K562 (cell line): Measurements from ENCODE around the gene SMIM30. TPM values are rescaled to one million over a fixed set of nuclear protein-coding genes. Genes with fewer than 3 reads are reported as not detected.

Experiments used
- ATAC-seq: fragments of 200-7000 bp; cut with Tn5 transposase; 3 replicates; pipeline ENCODE4 v1.9.1; 2020; ENCODE audit warnings: moderate library complexity
- BruUV-seq: library from RNA; stranded (reverse); fragments of 400-500 nt; replicated peaks from 2 replicates; lab custom pipeline; 2021; lab: Mats Ljungman, UMichigan
- CTCF ChIA-PET: fragments of 300-600 bp; formaldehyde crosslinking; extraction: SDS; loops from one replicate; lab custom pipeline; 2021; ENCODE audit warnings: low intra/inter-chr PET ratio; lab: Yijun Ruan, JAX
- POLR2A ChIA-PET: fragments of 300-600, 350-650 bp; sonication (Branson Sonifier 250); formaldehyde crosslinking; extraction: SDS; loops from one replicate; lab custom pipeline; 2021; ENCODE audit warnings: antibody characterized with exemption, inconsistent platforms; lab: Yijun Ruan, JAX
- DNase-seq, 4 experiments: peaks; one replicate each; pipeline versions ENCODE4 v3.0.0 to v3.0.0-alpha.2; 2011 to 2018; ENCODE audit warnings: low spot score in 3 of 4, mixed read lengths in 3 of 4; ENCODE audit errors: extremely low read depth in 1 of 4
- FAIRE-seq: peaks from 2 replicates; lab custom pipeline; 2011; peaks lifted over from hg19 to GRCh38; lab: Jason Lieb, UNC
- H2AFZ ChIP-seq: 2 replicates; pipeline ENCODE4 v1.6.0; 2011; ENCODE audit warnings: low read depth, low read length, control low read depth, inconsistent platforms
- H3K27ac ChIP-seq: fragments of 200-600 bp; 3 replicates; pipeline ENCODE4 v1.8.0; 2011; ENCODE audit warnings: low read depth, mild to moderate bottlenecking, control low read depth, inconsistent platforms, low read length, moderate library complexity, mixed read lengths; ENCODE audit errors: extremely low read depth
- H3K27me3 ChIP-seq, 2 experiments: fragments of 300-600 bp in 1 of 2; 2 replicates in 1 of 2; 3 replicates in 1 of 2; pipeline versions ENCODE4 v1.6.0 to v1.8.0; 2011; ENCODE audit warnings: inconsistent platforms in 2 of 2, low read length in 2 of 2, mild to moderate bottlenecking in 1 of 2, mixed read lengths in 1 of 2, moderate library complexity in 1 of 2; ENCODE audit not compliant: control insufficient read depth in 2 of 2, insufficient read depth in 2 of 2
- H3K36me3 ChIP-seq: fragments of 300-600 bp; 3 replicates; pipeline ENCODE4 v1.8.0; 2011; ENCODE audit warnings: mild to moderate bottlenecking, low read length, inconsistent platforms; ENCODE audit not compliant: control insufficient read depth, insufficient read depth
- H3K4me1 ChIP-seq, 2 experiments: fragments of 200-600 bp in 1 of 2; replicated peaks in 1 of 2; 2 replicates in 1 of 2; 3 replicates in 1 of 2; pipeline versions ENCODE4 v1.5.1 to v1.8.0; 2011; ENCODE audit warnings: inconsistent platforms in 2 of 2, low read length in 2 of 2, mild to moderate bottlenecking in 1 of 2, mixed read lengths in 1 of 2, moderate library complexity in 1 of 2; ENCODE audit not compliant: control insufficient read depth in 2 of 2, insufficient read depth in 2 of 2
- H3K4me2 ChIP-seq: 2 replicates; pipeline ENCODE4 v1.6.1; 2011; ENCODE audit warnings: low read length, control low read depth, inconsistent platforms, mixed read lengths; ENCODE audit not compliant: insufficient read depth
- H3K4me3 ChIP-seq: fragments of 200-600 bp; sonication (generic), shearing (Covaris generic); 2 replicates; pipeline ENCODE4 v1.5.1; 2016; ENCODE audit warnings: control low read depth, inconsistent platforms
- H3K79me2 ChIP-seq: fragments of 200-600 bp; 3 replicates; pipeline ENCODE4 v1.8.0; 2011; ENCODE audit warnings: low read length, inconsistent platforms; ENCODE audit not compliant: control insufficient read depth, insufficient read depth
- H3K9ac ChIP-seq, 2 experiments: 2 replicates each; pipeline versions ENCODE4 v1.6.0 to v1.6.1; 2011; ENCODE audit warnings: low read depth in 2 of 2, low read length in 2 of 2, control low read depth in 1 of 2, inconsistent platforms in 1 of 2, mild to moderate bottlenecking in 1 of 2, mixed read lengths in 1 of 2; ENCODE audit not compliant: insufficient read depth in 1 of 2
- H3K9me1 ChIP-seq: one replicate; pipeline ENCODE4 v1.6.0; 2011; ENCODE audit warnings: inconsistent platforms, mild to moderate bottlenecking, low read length, moderate library complexity; ENCODE audit not compliant: control insufficient read depth, insufficient read depth
- H3K9me3 ChIP-seq: replicated peaks from 2 replicates; pipeline ENCODE4 v1.5.1; 2011; ENCODE audit warnings: low read depth, low read length, inconsistent platforms; ENCODE audit not compliant: control insufficient read depth, insufficient read depth
- H4K20me1 ChIP-seq: replicated peaks from 2 replicates; pipeline ENCODE4 v1.6.1; 2011; ENCODE audit warnings: low read length, inconsistent platforms, mixed read lengths; ENCODE audit not compliant: control insufficient read depth, insufficient read depth
- ARID3B ChIP-seq: fragments of 250-450 bp; sonication (Bioruptor Pico); IDR thresholded peaks from 2 replicates; pipeline ENCODE4 v1.4.0; 2020; ENCODE audit warnings: borderline replicate concordance
- CHD2 ChIP-seq: IDR thresholded peaks from 2 replicates; pipeline ENCODE4 v1.6.1; 2011; ENCODE audit warnings: low read depth, low read length
- DEAF1 ChIP-seq: fragments of 450-650 bp; formaldehyde crosslinking; IDR thresholded peaks from 2 replicates; pipeline ENCODE4 v1.4.0; 2020; ENCODE audit warnings: mild to moderate bottlenecking, moderate library complexity
- SIN3A ChIP-seq, 2 experiments: fragments of 150-350 bp in 1 of 2; IDR thresholded peaks; 2 replicates each; pipeline ENCODE4 v1.6.1; 2011 to 2016; ENCODE audit warnings: borderline replicate concordance in 2 of 2, low read depth in 2 of 2, low read length in 2 of 2, mild to moderate bottlenecking in 2 of 2, moderate library complexity in 2 of 2; ENCODE audit not compliant: control insufficient read depth in 1 of 2
- SMARCA5 ChIP-seq: fragments of 450-650 bp; IDR thresholded peaks from 2 replicates; pipeline ENCODE4 v1.6.1; 2016
- ZBTB17 ChIP-seq: fragments of 450-650 bp; formaldehyde crosslinking; IDR thresholded peaks from 2 replicates; pipeline ENCODE4 v1.4.0; 2020; ENCODE audit warnings: mild to moderate bottlenecking
- ZNF165 ChIP-seq: fragments of 250-450 bp; sonication (Bioruptor Pico); IDR thresholded peaks from 2 replicates; pipeline ENCODE4 v1.4.0; 2020; ENCODE audit warnings: borderline replicate concordance
- ZNF3 ChIP-seq: fragments of 250-450 bp; sonication (Bioruptor Pico); IDR thresholded peaks from 2 replicates; pipeline ENCODE4 v1.5.0; 2021; ENCODE audit warnings: mild to moderate bottlenecking, moderate library complexity
- ZNF41 ChIP-seq: fragments of 250-450 bp; sonication (Bioruptor Pico); conservative IDR thresholded peaks from 2 replicates; pipeline ENCODE4 v1.4.0; 2020; ENCODE audit warnings: mild to moderate bottlenecking
- WGBS: fragments of 100-300 bp; shearing (Covaris generic); methylation state at CpG from one replicate; pipeline ENCODE4 v1.1.6; 2016; ENCODE audit warnings: low coverage, mixed read lengths; ENCODE audit not compliant: insufficient coverage; ENCODE audit errors: missing lambda C conversion rate; 5-methylcytosine and 5-hydroxymethylcytosine counted together
- in situ Hi-C: fragments of 300-500 bp; cut with MboI; formaldehyde crosslinking; loops from 4 replicates; pipeline ENCODE4 v1.15.0; 2018; ENCODE audit warnings: inconsistent platforms, mixed read lengths
- intact Hi-C: fragments of 100-400 bp; cut with micrococcal nuclease; formaldehyde crosslinking; loops from 2 replicates; pipeline ENCODE4 v1.14.2; 2022
- polyA plus RNA-seq, 8 experiments: library from polyadenylated mRNA; depleted of rRNA in 4 of 8; stranded (reverse) in 5 of 8; unstranded in 3 of 8; fragments of >200 nt; fragmentation: Nextera tagmentation in 2 of 8; fragmentation: Illumina TruSeq in 1 of 8; extraction: Ambion mirVana in 2 of 8; extraction: Trizol in 1 of 8; gene quantifications; 2 replicates each; pipeline versions ENCODE4 v1.2.1 to v1.2.3, GENCODE V29; 2011 to 2014; ENCODE audit warnings: inconsistent platforms in 1 of 8, missing spikeins in 1 of 8
- total RNA-seq, 7 experiments: library from RNA; depleted of rRNA in 6 of 7; stranded (reverse); fragments of >200 nt in 6 of 7; fragmentation: Illumina TruSeq in 2 of 7; extraction: Trizol in 2 of 7; gene quantifications; 2 replicates each; pipeline versions ENCODE4 v1.2.1 to v1.2.3, GENCODE V29; 2011 to 2021; ENCODE audit warnings: low replicate concordance in 1 of 7
- TF ChIP-seq, protein P1 (sequence below): sonication (generic); formaldehyde crosslinking; IDR thresholded peaks from 2 replicates; pipeline ENCODE4 v1.8.0; 2023; ENCODE audit warnings: mild to moderate bottlenecking, missing genetic modification reagents

SMIM30 gene
- total and polyA plus RNA-seq, 9 of the 15 experiments (the other 6 are each of a cell fraction or from before 2014, with no cell fraction given): 161 to 891 (median 316) TPM

GRCh38 chr7:113143486-113144257 lies 25.3 kb upstream of the SMIM30 start:
- peak overlapping the region; percentile 69; the same call in 1 of the 3 replicates for H3K27ac ChIP-seq
- DNase-seq (no peak), ATAC-seq (no peak), FAIRE-seq (no peak)
- POLR2A ChIA-PET: interaction anchor here (1.0 to 1.1 kb wide), 2 partner anchors 12 to 204 kb away, joined by 3 to 4 read pairs; a partner anchor contains a TSS
- no peak overlapping the region for H3K9ac ChIP-seq
- peak overlapping the region; percentile 82 for H2AFZ ChIP-seq
- H3K9me3 ChIP-seq: no peaks in the 10 kb centered on the region
- no peaks in the 10 kb centered on the region; the same call in 2 of the 3 replicates for H3K36me3 ChIP-seq
- no peaks in the 10 kb centered on the region for H3K27me3 ChIP-seq
- H3K9me1 ChIP-seq: no peaks in the 10 kb centered on the region
- no TSS peak for BruUV-seq
- H3K79me2 ChIP-seq: no peaks in the 10 kb centered on the region
- H4K20me1 ChIP-seq: no peaks in the 10 kb centered on the region
- no peak overlapping the region for H3K4me2 ChIP-seq
- WGBS: 44% methylated on average over 2 of the region's 2 CpGs
- in situ Hi-C loops: no loop called here
- peaks cover 11 to 54% of the 10 kb centered on the region in 2 experiments for H3K4me1 ChIP-seq
- intact Hi-C loops: loop anchor here (5.0 kb wide), 1 partner anchor 201 kb away; no protein-coding TSS in a partner anchor
- H3K4me3 ChIP-seq: no peak overlapping the region
- CTCF ChIA-PET: no interaction called here
- TF ChIP-seq CHD2 (no peak), SMARCA5 (no peak), ZNF165 (CRISPR knock-in tag) (0 out of 2 replicates have a peak, but pooled peaks have one; percentile 80), ZNF3 (CRISPR knock-in tag) (no peak), ZBTB17 (peak; percentile 47; the same call in 1 of the 2 replicates), DEAF1 (CRISPR knock-in tag) (peak; percentile 16; the same call in 1 of the 2 replicates), ZNF41 (0 out of 2 replicates have a peak, but pooled peaks have one; percentile 24), ARID3B (CRISPR knock-in tag) (0 out of 2 replicates have a peak, but pooled peaks have one; percentile 32), SIN3A (IDR thresholded peaks at IDR 0.05; ENCODE audit: borderline replicate concordance in 2 of 2, control insufficient read depth in 1 of 2, low read depth in 2 of 2, low read length in 2 of 2) (no peak)
- TF ChIP-seq, protein P1, sequence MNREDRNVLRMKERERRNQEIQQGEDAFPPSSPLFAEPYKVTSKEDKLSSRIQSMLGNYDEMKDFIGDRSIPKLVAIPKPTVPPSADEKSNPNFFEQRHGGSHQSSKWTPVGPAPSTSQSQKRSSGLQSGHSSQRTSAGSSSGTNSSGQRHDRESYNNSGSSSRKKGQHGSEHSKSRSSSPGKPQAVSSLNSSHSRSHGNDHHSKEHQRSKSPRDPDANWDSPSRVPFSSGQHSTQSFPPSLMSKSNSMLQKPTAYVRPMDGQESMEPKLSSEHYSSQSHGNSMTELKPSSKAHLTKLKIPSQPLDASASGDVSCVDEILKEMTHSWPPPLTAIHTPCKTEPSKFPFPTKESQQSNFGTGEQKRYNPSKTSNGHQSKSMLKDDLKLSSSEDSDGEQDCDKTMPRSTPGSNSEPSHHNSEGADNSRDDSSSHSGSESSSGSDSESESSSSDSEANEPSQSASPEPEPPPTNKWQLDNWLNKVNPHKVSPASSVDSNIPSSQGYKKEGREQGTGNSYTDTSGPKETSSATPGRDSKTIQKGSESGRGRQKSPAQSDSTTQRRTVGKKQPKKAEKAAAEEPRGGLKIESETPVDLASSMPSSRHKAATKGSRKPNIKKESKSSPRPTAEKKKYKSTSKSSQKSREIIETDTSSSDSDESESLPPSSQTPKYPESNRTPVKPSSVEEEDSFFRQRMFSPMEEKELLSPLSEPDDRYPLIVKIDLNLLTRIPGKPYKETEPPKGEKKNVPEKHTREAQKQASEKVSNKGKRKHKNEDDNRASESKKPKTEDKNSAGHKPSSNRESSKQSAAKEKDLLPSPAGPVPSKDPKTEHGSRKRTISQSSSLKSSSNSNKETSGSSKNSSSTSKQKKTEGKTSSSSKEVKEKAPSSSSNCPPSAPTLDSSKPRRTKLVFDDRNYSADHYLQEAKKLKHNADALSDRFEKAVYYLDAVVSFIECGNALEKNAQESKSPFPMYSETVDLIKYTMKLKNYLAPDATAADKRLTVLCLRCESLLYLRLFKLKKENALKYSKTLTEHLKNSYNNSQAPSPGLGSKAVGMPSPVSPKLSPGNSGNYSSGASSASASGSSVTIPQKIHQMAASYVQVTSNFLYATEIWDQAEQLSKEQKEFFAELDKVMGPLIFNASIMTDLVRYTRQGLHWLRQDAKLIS: no peak
